Uterus (tissue), 4 donors: Measurements from ENCODE around the gene EVI2A. TPM values are rescaled to one million over a fixed set of nuclear protein-coding genes. Genes with fewer than 3 reads are reported as not detected.

Experiments used
- DNase-seq, 2 donors: peaks; one replicate each; pipeline ENCODE4 v3.0.0-alpha.2; 2019 to 2020
- H3K27ac ChIP-seq, 2 donors: fragments of 200-600 bp; sonication (generic); 1 replicate in 1 of 2; 2 replicates in 1 of 2; pipeline ENCODE4 v1.5.1; 2016 to 2018
- H3K27me3 ChIP-seq, 2 donors: fragments of 200-600 bp; sonication (generic); one replicate each; pipeline ENCODE4 v1.5.1; 2018 to 2019; ENCODE audit warnings: control low read depth in 1 of 2
- H3K36me3 ChIP-seq, 2 donors: fragments of 200-600 bp; sonication (generic); one replicate each; pipeline ENCODE4 v1.5.1; 2019; ENCODE audit warnings: control low read depth in 1 of 2
- H3K4me1 ChIP-seq, 2 donors: fragments of 200-600 bp; sonication (generic); one replicate each; pipeline ENCODE4 v1.5.1; 2018 to 2019; ENCODE audit warnings: control low read depth in 1 of 2
- H3K4me3 ChIP-seq, 2 donors: fragments of 200-600 bp; sonication (generic); 1 replicate in 1 of 2; 2 replicates in 1 of 2; pipeline ENCODE4 v1.5.1; 2018 to 2019; ENCODE audit warnings: mild to moderate bottlenecking in 1 of 2
- H3K9me3 ChIP-seq, 2 donors: fragments of 200-600 bp; sonication (generic); one replicate each; pipeline ENCODE4 v1.5.1; 2019; ENCODE audit warnings: control low read depth in 1 of 2
- CTCF ChIP-seq, 4 experiments: fragments of 200-600 bp in 2 of 4; fragments of 450-650 bp in 2 of 4; sonication (generic) in 2 of 4; IDR thresholded peaks; one replicate each; pipeline ENCODE4 v1.5.1; 2016 to 2019; ENCODE audit warnings: antibody characterized with exemption in 4 of 4, mild to moderate bottlenecking in 2 of 4, moderate library complexity in 1 of 4
- POLR2A ChIP-seq, 2 donors: fragments of 450-650 bp; IDR thresholded peaks; one replicate each; pipeline ENCODE4 v1.6.1; 2016; ENCODE audit warnings: antibody characterized with exemption in 2 of 2, mild to moderate bottlenecking in 1 of 2, moderate library complexity in 1 of 2
- intact Hi-C: fragments of 100-400 bp; cut with DNase I; formaldehyde crosslinking; loops from one replicate; pipeline ENCODE4 v1.15.1; 2023; ENCODE audit warnings: low total_unique reads
- total RNA-seq, 4 donors: library from RNA; depleted of rRNA in 3 of 4; stranded (reverse); fragments of >200 nt in 3 of 4; gene quantifications; one replicate each; pipeline versions ENCODE4 v1.1.0 to v1.2.4, GENCODE V29; 2014 to 2023
- donor health status: DM: yes; HTN: yes; CAD: no.

The EVI2A gene
- total RNA-seq, 4 donors from 2014 or later: 2.0 to 17.9 (median 7.2) TPM

GRCh38 chr17:31286587-31286986 lies 34.8 kb downstream of the EVI2A start:
- TF ChIP-seq POLR2A (IDR thresholded peaks at IDR 0.05) (no peak), CTCF (IDR thresholded peaks at IDR 0.05) (no peak)
- Histone ChIP-seq H3K27ac (no peak overlapping the region), H3K4me3 (no peak overlapping the region), H3K36me3 (no peaks in the 10 kb centered on the region), H3K27me3 (no peaks in the 10 kb centered on the region), H3K9me3 (no peaks in the 10 kb centered on the region), H3K4me1 (no peaks in the 10 kb centered on the region)
- no peak for DNase-seq
- intact Hi-C loops: no loop called here

- Histone ChIP-seq H3K9me3 (no peaks in the 10 kb centered on the region), H3K27me3 (no peaks in the 10 kb centered on the region), H3K36me3 (no peaks in the 10 kb centered on the region), H3K4me1 (no peaks in the 10 kb centered on the region), H3K27ac (no peak overlapping the region), H3K4me3 (no peak overlapping the region)
- intact Hi-C loops: no loop called here
- TF ChIP-seq CTCF (IDR thresholded peaks at IDR 0.05) (no peak), POLR2A (IDR thresholded peaks at IDR 0.05) (no peak)
- DNase-seq: no peak
Observed at GRCh38 chr17:31283841-31284240, 37.6 kb downstream of the EVI2A start.

GRCh38 chr17:31281061-31281460 lies 40.4 kb downstream of the EVI2A start:
- DNase-seq: no peak
- H3K27me3 ChIP-seq: no peaks in the 10 kb centered on the region
- TF ChIP-seq POLR2A (IDR thresholded peaks at IDR 0.05) (no peak), CTCF (IDR thresholded peaks at IDR 0.05) (no peak)
- no peak overlapping the region for H3K27ac ChIP-seq
- no peaks in the 10 kb centered on the region for H3K4me1 ChIP-seq
- H3K4me3 ChIP-seq: no peak overlapping the region
- intact Hi-C loops: no loop called here
- H3K36me3 ChIP-seq: no peaks in the 10 kb centered on the region
- H3K9me3 ChIP-seq: no peaks in the 10 kb centered on the region

GRCh38 chr17:31279401-31279800 lies 42.0 kb downstream of the EVI2A start:
- no peak for DNase-seq
- intact Hi-C loops: no loop called here
- Histone ChIP-seq H3K27ac (no peak overlapping the region), H3K4me1 (no peaks in the 10 kb centered on the region), H3K36me3 (no peaks in the 10 kb centered on the region), H3K27me3 (no peaks in the 10 kb centered on the region), H3K9me3 (no peaks in the 10 kb centered on the region), H3K4me3 (no peak overlapping the region)
- TF ChIP-seq CTCF (IDR thresholded peaks at IDR 0.05) (no peak), POLR2A (IDR thresholded peaks at IDR 0.05) (no peak)

- intact Hi-C loops: no loop called here
- TF ChIP-seq POLR2A (IDR thresholded peaks at IDR 0.05): no peak
- TF ChIP-seq CTCF (IDR thresholded peaks at IDR 0.05): no peak
- Histone ChIP-seq H3K4me3 (no peak overlapping the region), H3K4me1 (no peaks in the 10 kb centered on the region), H3K27ac (peak overlapping the region in 1 of 2 donors; percentile 5), H3K36me3 (no peaks in the 10 kb centered on the region), H3K27me3 (no peaks in the 10 kb centered on the region), H3K9me3 (no peaks in the 10 kb centered on the region)
- no peak for DNase-seq
Observed at GRCh38 chr17:31275116-31275515, 46.3 kb downstream of the EVI2A start.
